Measurements from ENCODE around the gene GRK5. TPM values are rescaled to one million over a fixed set of nuclear protein-coding genes. Genes with fewer than 3 reads are reported as not detected.

The GRK5 gene
- total and polyA plus RNA-seq, 2 donors from 2014 or later: 7.3 to 18.7 TPM

- TF ChIP-seq CTCF (IDR thresholded peaks at IDR 0.05; ENCODE audit: borderline replicate concordance, extremely low read depth, insufficient read depth): no peak
- Histone ChIP-seq H3K27me3 (ENCODE audit: control insufficient read depth, insufficient read depth, low read length) (no peaks in the 10 kb centered on the region), H3K9ac (ENCODE audit: low read length in 3 of 3) (no peak overlapping the region), H3K4me1 (ENCODE audit: control insufficient read depth in 2 of 3, insufficient read depth in 2 of 3, low read depth in 1 of 3, low read length in 3 of 3) (no peaks in the 10 kb centered on the region), H3K9me3 (ENCODE audit: control insufficient read depth in 2 of 3, insufficient read depth in 1 of 3, low read length in 3 of 3) (no peaks in the 10 kb centered on the region), H3K36me3 (ENCODE audit: control insufficient read depth in 2 of 3, insufficient read depth in 3 of 3, low read length in 3 of 3) (no peaks in the 10 kb centered on the region), H3K27ac (ENCODE audit: low read depth in 2 of 2, low read length in 2 of 2) (no peak overlapping the region), H3K4me3 (ENCODE audit: low read length in 3 of 3) (no peak overlapping the region)
- DNase-seq (no peak), FAIRE-seq (no peak)
- intact Hi-C loops (cut with DNase I): no loop called here
These were observed 245.9 kb downstream of the GRK5 start for GRCh38 chr10:119453313-119453712.

GRCh38 chr10:119454316-119454715 is 246.9 kb downstream of the GRK5 start:
- intact Hi-C loops (cut with DNase I): no loop called here
- DNase-seq (no peak), FAIRE-seq (no peak)
- H3K36me3 ChIP-seq (ENCODE audit: control insufficient read depth in 2 of 3, insufficient read depth in 3 of 3, low read length in 3 of 3): no peaks in the 10 kb centered on the region
- no peak overlapping the region for H3K9ac ChIP-seq (ENCODE audit: low read length in 3 of 3)
- H3K4me1 ChIP-seq (ENCODE audit: control insufficient read depth in 2 of 3, insufficient read depth in 2 of 3, low read depth in 1 of 3, low read length in 3 of 3): no peaks in the 10 kb centered on the region
- no peak overlapping the region for H3K27ac ChIP-seq (ENCODE audit: low read depth in 2 of 2, low read length in 2 of 2)
- TF ChIP-seq CTCF (IDR thresholded peaks at IDR 0.05; ENCODE audit: borderline replicate concordance, extremely low read depth, insufficient read depth): no peak
- H3K9me3 ChIP-seq (ENCODE audit: control insufficient read depth in 2 of 3, insufficient read depth in 1 of 3, low read length in 3 of 3): no peaks in the 10 kb centered on the region
- no peak overlapping the region for H3K4me3 ChIP-seq (ENCODE audit: low read length in 3 of 3)
- H3K27me3 ChIP-seq (ENCODE audit: control insufficient read depth, insufficient read depth, low read length): no peaks in the 10 kb centered on the region

- FAIRE-seq: no peak
- Histone ChIP-seq H3K4me3 (ENCODE audit: low read length in 3 of 3) (no peak overlapping the region), H3K27me3 (ENCODE audit: control insufficient read depth, insufficient read depth, low read length) (no peaks in the 10 kb centered on the region), H3K36me3 (ENCODE audit: control insufficient read depth in 2 of 3, insufficient read depth in 3 of 3, low read length in 3 of 3) (no peaks in the 10 kb centered on the region), H3K4me1 (ENCODE audit: control insufficient read depth in 2 of 3, insufficient read depth in 2 of 3, low read depth in 1 of 3, low read length in 3 of 3) (no peaks in the 10 kb centered on the region), H3K9me3 (ENCODE audit: control insufficient read depth in 2 of 3, insufficient read depth in 1 of 3, low read length in 3 of 3) (no peaks in the 10 kb centered on the region), H3K9ac (ENCODE audit: low read length in 3 of 3) (no peak overlapping the region), H3K27ac (ENCODE audit: low read depth in 2 of 2, low read length in 2 of 2) (no peak overlapping the region)
- DNase-seq: peak in 1 of 5 donors; percentile 44
- intact Hi-C loops (cut with DNase I): no loop called here
- TF ChIP-seq CTCF (IDR thresholded peaks at IDR 0.05; ENCODE audit: borderline replicate concordance, extremely low read depth, insufficient read depth): no peak
These were observed 247.6 kb downstream of the GRK5 start for GRCh38 chr10:119454990-119455389.
